Keratinocyte (primary cell): ENCODE measurements around the gene ZBTB7B. TPM values are rescaled to one million over a fixed set of nuclear protein-coding genes. Genes with fewer than 3 reads are reported as not detected.
A peak's percentile ranks its signal among the peaks of the same experiment; 100 is the strongest.
"Not testable (repeated sequence)": the region's sequence is repeated elsewhere in the genome, so short reads cannot be mapped to it uniquely, and the experiment has no call there.

ENCODE experiments used
- DNase-seq: peaks from one replicate; pipeline ENCODE4 v3.0.0-alpha.2; 2011; ENCODE audit warnings: low read depth, missing footprints, low spot score
- FAIRE-seq: peaks from 2 replicates; lab custom pipeline; 2011; peaks lifted over from hg19 to GRCh38; lab: Jason Lieb, UNC
- H2AFZ ChIP-seq: 2 replicates; pipeline ENCODE4 v1.6.0; 2012; ENCODE audit warnings: low read length, control low read depth, inconsistent platforms; ENCODE audit not compliant: control insufficient read depth
- H3K27ac ChIP-seq: 2 replicates; pipeline ENCODE4 v1.5.1; 2011; ENCODE audit warnings: low read length; ENCODE audit not compliant: control insufficient read depth, insufficient read depth
- H3K27me3 ChIP-seq: 3 replicates; pipeline ENCODE4 v1.6.0; 2011; ENCODE audit warnings: low read length; ENCODE audit not compliant: control insufficient read depth, insufficient read depth; ENCODE audit errors: extremely low read depth
- H3K36me3 ChIP-seq, 2 experiments: 2 replicates in 1 of 2; 3 replicates in 1 of 2; pipeline ENCODE4 v1.5.1; 2011; ENCODE audit warnings: low read length in 2 of 2, mild to moderate bottlenecking in 1 of 2; ENCODE audit not compliant: control insufficient read depth in 2 of 2, insufficient read depth in 2 of 2; ENCODE audit errors: extremely low read depth in 1 of 2
- H3K4me1 ChIP-seq: 3 replicates; pipeline ENCODE4 v1.5.1; 2011; ENCODE audit warnings: low read length; ENCODE audit not compliant: control insufficient read depth, insufficient read depth; ENCODE audit errors: extremely low read depth
- H3K4me2 ChIP-seq: 3 replicates; pipeline ENCODE4 v1.6.0; 2011; ENCODE audit warnings: low read depth, low read length; ENCODE audit not compliant: control insufficient read depth, insufficient read depth; ENCODE audit errors: extremely low read depth
- H3K4me3 ChIP-seq, 3 experiments: fragments of 200-600 bp in 1 of 3; sonication (generic) in 1 of 3; 2 replicates in 2 of 3; 3 replicates in 1 of 3; pipeline ENCODE4 v1.5.1; 2011 to 2016; ENCODE audit warnings: low read length in 3 of 3, mild to moderate bottlenecking in 3 of 3, control low read depth in 2 of 3, inconsistent platforms in 1 of 3, low read depth in 1 of 3, mixed read lengths in 1 of 3, mixed run types in 1 of 3, moderate library complexity in 1 of 3; ENCODE audit not compliant: control insufficient read depth in 2 of 3, insufficient read depth in 2 of 3; ENCODE audit errors: extremely low read depth in 1 of 3
- H3K79me2 ChIP-seq: 2 replicates; pipeline ENCODE4 v1.6.0; 2012; ENCODE audit warnings: low read length; ENCODE audit not compliant: control insufficient read depth, insufficient read depth
- H3K9ac ChIP-seq: 3 replicates; pipeline ENCODE4 v1.6.0; 2011; ENCODE audit warnings: low read length; ENCODE audit not compliant: control insufficient read depth, insufficient read depth; ENCODE audit errors: extremely low read depth
- H3K9me1 ChIP-seq: 3 replicates; pipeline ENCODE4 v1.6.0; 2011; ENCODE audit warnings: low read length; ENCODE audit not compliant: control insufficient read depth, insufficient read depth; ENCODE audit errors: extremely low read depth
- H3K9me3 ChIP-seq: 2 replicates; pipeline ENCODE4 v1.5.1; 2012; ENCODE audit warnings: low read depth, low read length; ENCODE audit not compliant: control insufficient read depth
- H4K20me1 ChIP-seq: 3 replicates; pipeline ENCODE4 v1.6.0; 2011; ENCODE audit warnings: low read length; ENCODE audit not compliant: control insufficient read depth, insufficient read depth; ENCODE audit errors: extremely low read depth
- EZH2 ChIP-seq: IDR thresholded peaks from one replicate; pipeline ENCODE4 v1.6.1; 2012; ENCODE audit warnings: inconsistent platforms, mild to moderate bottlenecking, low read length, moderate library complexity
- dilution Hi-C: fragments of 300-500 bp; cut with MboI; formaldehyde crosslinking; loops from one replicate; pipeline ENCODE4 v1.7.0; 2020; ENCODE audit warnings: low sequenced_read_pairs; ENCODE audit not compliant: extremely low pct_ligation_motif_present
- polyA plus RNA-seq, 5 experiments: library from polyadenylated mRNA; depleted of rRNA in 3 of 5; stranded (reverse) in 3 of 5; stranded (forward) in 1 of 5; unstranded in 1 of 5; fragments of >200 nt; gene quantifications; 1 replicate in 1 of 5; 2 replicates in 3 of 5; 3 replicates in 1 of 5; pipeline versions ENCODE4 v1.2.1 to v1.2.3, GENCODE V29; 2011 to 2012; ENCODE audit warnings: missing spikeins in 2 of 5, low read depth in 1 of 5, low replicate concordance in 1 of 5
- TF ChIP-seq, protein P1 (sequence below), 3 experiments: IDR thresholded peaks in 1 of 3; conservative IDR thresholded peaks in 1 of 3; optimal IDR thresholded peaks in 1 of 3; 2 replicates in 2 of 3; 3 replicates in 1 of 3; pipeline versions ENCODE3 to v1.5.1; 2011; ENCODE audit warnings: low read length in 3 of 3, mild to moderate bottlenecking in 3 of 3, moderate library complexity in 2 of 3, control low read depth in 1 of 3, inconsistent platforms in 1 of 3; ENCODE audit not compliant: insufficient read depth in 2 of 3; ENCODE audit errors: extremely low read depth in 1 of 3

The ZBTB7B gene
- polyA plus RNA-seq, 1 donor (not counting 4 experiments of a cell fraction or from before 2014, with no cell fraction given): 20.9 TPM

DNA sequence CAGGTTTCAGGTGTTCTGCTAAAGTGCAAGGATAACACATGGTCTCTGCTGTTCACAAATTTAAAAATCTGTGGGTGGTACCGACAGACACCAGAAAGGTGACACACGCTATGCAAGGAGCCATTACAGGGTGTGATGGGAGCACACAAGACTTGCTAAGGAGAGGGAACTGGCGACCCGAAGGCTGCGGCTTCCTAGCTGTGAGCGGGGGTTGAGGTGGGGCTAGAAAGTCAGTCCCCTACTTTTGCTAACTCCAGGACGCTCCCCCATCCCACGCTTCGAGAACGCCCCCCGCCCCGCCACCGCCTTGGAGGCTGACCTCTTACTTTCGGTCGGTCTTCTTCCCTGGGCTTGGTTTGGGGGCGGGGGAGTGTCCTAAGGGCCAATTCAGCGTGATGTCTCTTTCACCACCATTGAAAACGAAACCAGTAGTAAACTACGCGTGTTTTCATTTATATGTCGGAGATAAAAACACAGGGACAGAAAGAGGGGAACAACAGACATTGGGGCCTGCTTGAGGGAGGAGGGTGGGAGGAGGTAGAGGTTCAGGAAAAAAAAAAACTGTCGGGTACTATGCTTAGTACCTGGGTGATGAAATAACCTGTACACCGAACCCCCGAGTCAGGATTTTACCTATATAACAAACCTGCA, 27.1 kb upstream of the ZBTB7B start:
- Histone ChIP-seq H3K9me1 (no peaks in the 10 kb centered on the region), H3K4me1 (peaks cover 29% of the 10 kb centered on the region), H2AFZ (no peak overlapping the region), H3K4me3 (peak overlapping the region; percentile 57 to 98 (median 82)), H3K79me2 (peaks cover 43% of the 10 kb centered on the region), H3K27ac (peak overlapping the region; percentile 98), H3K9ac (peak overlapping the region; percentile 96), H3K36me3 (peaks cover 0 to 10% of the 10 kb centered on the region in 2 experiments), H3K27me3 (no peaks in the 10 kb centered on the region), H3K4me2 (peak overlapping the region; percentile 95), H3K9me3 (no peaks in the 10 kb centered on the region), H4K20me1 (no peaks in the 10 kb centered on the region)
- dilution Hi-C loops: no loop called here
- TF ChIP-seq, protein P1, sequence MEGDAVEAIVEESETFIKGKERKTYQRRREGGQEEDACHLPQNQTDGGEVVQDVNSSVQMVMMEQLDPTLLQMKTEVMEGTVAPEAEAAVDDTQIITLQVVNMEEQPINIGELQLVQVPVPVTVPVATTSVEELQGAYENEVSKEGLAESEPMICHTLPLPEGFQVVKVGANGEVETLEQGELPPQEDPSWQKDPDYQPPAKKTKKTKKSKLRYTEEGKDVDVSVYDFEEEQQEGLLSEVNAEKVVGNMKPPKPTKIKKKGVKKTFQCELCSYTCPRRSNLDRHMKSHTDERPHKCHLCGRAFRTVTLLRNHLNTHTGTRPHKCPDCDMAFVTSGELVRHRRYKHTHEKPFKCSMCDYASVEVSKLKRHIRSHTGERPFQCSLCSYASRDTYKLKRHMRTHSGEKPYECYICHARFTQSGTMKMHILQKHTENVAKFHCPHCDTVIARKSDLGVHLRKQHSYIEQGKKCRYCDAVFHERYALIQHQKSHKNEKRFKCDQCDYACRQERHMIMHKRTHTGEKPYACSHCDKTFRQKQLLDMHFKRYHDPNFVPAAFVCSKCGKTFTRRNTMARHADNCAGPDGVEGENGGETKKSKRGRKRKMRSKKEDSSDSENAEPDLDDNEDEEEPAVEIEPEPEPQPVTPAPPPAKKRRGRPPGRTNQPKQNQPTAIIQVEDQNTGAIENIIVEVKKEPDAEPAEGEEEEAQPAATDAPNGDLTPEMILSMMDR (optimal IDR thresholded peaks at IDR 0.05 in 1 of 3, IDR thresholded peaks at IDR 0.05 in 1 of 3, conservative IDR thresholded peaks at IDR 0.05 in 1 of 3; ENCODE audit: extremely low read depth in 1 of 3, insufficient read depth in 2 of 3, low read length in 3 of 3): no peak
- no peak for TF ChIP-seq EZH2
- no peak for FAIRE-seq
- no peak for DNase-seq

DNA sequence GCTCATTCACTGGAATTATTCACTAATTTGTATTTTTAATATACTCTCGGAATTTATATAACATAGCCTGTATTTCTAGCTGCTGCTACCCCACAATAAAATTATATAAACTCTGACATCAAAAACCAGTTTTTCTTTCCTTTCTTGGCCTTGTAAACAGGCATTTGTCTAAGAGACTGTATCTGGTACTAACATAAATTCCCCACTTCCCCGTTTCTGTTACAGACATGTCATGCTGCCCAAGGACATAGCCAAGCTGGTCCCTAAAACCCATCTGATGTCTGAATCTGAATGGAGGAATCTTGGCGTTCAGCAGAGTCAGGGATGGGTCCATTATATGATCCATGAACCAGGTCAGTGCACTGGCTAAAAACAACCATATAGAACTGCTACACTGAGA, 24.8 kb upstream of the ZBTB7B start:
- FAIRE-seq, H3K9me1 ChIP-seq, H2AFZ ChIP-seq, H3K9me3 ChIP-seq, H3K27me3 ChIP-seq, DNase-seq, H3K36me3 ChIP-seq, H3K9ac ChIP-seq, H4K20me1 ChIP-seq, H3K4me3 ChIP-seq, dilution Hi-C loops, H3K4me2 ChIP-seq, H3K27ac ChIP-seq: not testable (repeated sequence)
- H3K79me2 ChIP-seq: peaks cover 43% of the 10 kb centered on the region
- H3K4me1 ChIP-seq: peaks cover 16% of the 10 kb centered on the region

DNA sequence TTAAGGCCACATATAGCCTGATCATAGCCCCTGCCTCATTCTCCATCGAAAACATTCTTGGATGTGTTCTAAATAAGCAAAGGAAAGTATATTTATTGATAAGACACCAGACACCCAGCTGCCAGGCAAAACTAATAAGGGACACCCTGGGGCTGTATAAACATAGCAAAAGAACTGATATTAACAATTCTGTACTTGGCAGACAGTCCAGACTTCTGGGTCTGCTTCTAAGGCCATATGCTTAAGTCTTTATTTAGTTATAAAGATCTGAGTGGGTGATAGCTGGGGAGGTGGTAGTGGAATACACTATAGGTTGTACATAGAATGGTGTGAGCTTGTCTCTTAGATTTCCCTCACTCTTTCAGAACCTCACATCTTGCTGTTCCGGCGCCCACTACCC, 24.2 kb upstream of the ZBTB7B start:
- Histone ChIP-seq H4K20me1 (no peaks in the 10 kb centered on the region), H3K9me1 (no peaks in the 10 kb centered on the region), H3K4me2 (no peak overlapping the region), H3K36me3 (peaks cover 0 to 10% of the 10 kb centered on the region in 2 experiments), H3K4me1 (peaks cover 14% of the 10 kb centered on the region), H3K4me3 (no peak overlapping the region), H3K27ac (no peak overlapping the region), H3K27me3 (no peaks in the 10 kb centered on the region), H3K9ac (no peak overlapping the region), H3K9me3 (no peaks in the 10 kb centered on the region), H3K79me2 (peaks cover 43% of the 10 kb centered on the region), H2AFZ (no peak overlapping the region)
- DNase-seq (no peak), FAIRE-seq (no peak)
- dilution Hi-C loops: no loop called here
- TF ChIP-seq EZH2: no peak
- TF ChIP-seq, protein P1 (optimal IDR thresholded peaks at IDR 0.05 in 1 of 3, IDR thresholded peaks at IDR 0.05 in 1 of 3, conservative IDR thresholded peaks at IDR 0.05 in 1 of 3; ENCODE audit: extremely low read depth in 1 of 3, insufficient read depth in 2 of 3, low read length in 3 of 3): no peak
